Skeletal muscle tissue (tissue), 4 donors: Measurements from ENCODE around the gene TARBP2. TPM values are rescaled to one million over a fixed set of nuclear protein-coding genes. Genes with fewer than 3 reads are reported as not detected.
A peak's percentile ranks its signal among the peaks of the same experiment; 100 is the strongest.

ENCODE experiments used
- H3K27ac ChIP-seq: one replicate; pipeline ENCODE4 v1.7.0; 2013; ENCODE audit warnings: mild to moderate bottlenecking, low read depth, low read length, inconsistent platforms
- H3K27me3 ChIP-seq, 3 donors: one replicate each; pipeline ENCODE4 v1.7.0; 2013; ENCODE audit warnings: low read length in 3 of 3; ENCODE audit not compliant: control insufficient read depth in 3 of 3, insufficient read depth in 3 of 3
- H3K36me3 ChIP-seq, 3 donors: one replicate each; pipeline ENCODE4 v1.7.0; 2013; ENCODE audit warnings: low read length in 3 of 3; ENCODE audit not compliant: control insufficient read depth in 3 of 3, insufficient read depth in 3 of 3
- H3K4me1 ChIP-seq, 3 donors: one replicate each; pipeline ENCODE4 v1.7.0; 2013; ENCODE audit warnings: low read length in 3 of 3, mild to moderate bottlenecking in 3 of 3; ENCODE audit not compliant: control insufficient read depth in 3 of 3, insufficient read depth in 3 of 3
- H3K4me3 ChIP-seq, 3 donors: one replicate each; pipeline ENCODE4 v1.7.0; 2013; ENCODE audit warnings: low read length in 3 of 3
- H3K9ac ChIP-seq, 3 donors: one replicate each; pipeline ENCODE4 v1.7.0; 2013; ENCODE audit warnings: low read length in 3 of 3, mild to moderate bottlenecking in 3 of 3, moderate library complexity in 2 of 3, low read depth in 1 of 3
- H3K9me3 ChIP-seq, 3 donors: one replicate each; pipeline ENCODE4 v1.7.0; 2013; ENCODE audit warnings: low read length in 3 of 3; ENCODE audit not compliant: control insufficient read depth in 3 of 3
- total RNA-seq: library from RNA; depleted of rRNA; stranded (reverse); fragments of >200 nt; gene quantifications from one replicate; pipeline ENCODE4 v1.2.3, GENCODE V29; 2014
- donor health status: Osteomylitis.

The TARBP2 gene
- total RNA-seq, result 29.7 TPM

GRCh38 chr12:53500776-53501614, at the start of gene TARBP2:
TSS of gene TARBP2 (plus strand) at chr12:53501283. CDS start at chr12:53501409, 126 bp downstream.
- H3K27me3 ChIP-seq, result no peaks in the 10 kb centered on the region
- peak within 1 kb of the TSS; percentile 89 to 99 (median 95) for H3K9ac ChIP-seq
- peaks cover 38 to 58% (median 39%) of the 10 kb centered on the region in 3 donors for H3K4me1 ChIP-seq
- H3K36me3 ChIP-seq, result peaks cover 10 to 24% (median 15%) of the 10 kb centered on the region in 3 donors
- no peaks in the 10 kb centered on the region for H3K9me3 ChIP-seq
- peak within 1 kb of the TSS; percentile 97 for H3K27ac ChIP-seq
- peak within 1 kb of the TSS; percentile 86 to 96 (median 93) for H3K4me3 ChIP-seq

- Histone ChIP-seq H3K36me3 (peaks cover 19 to 29% (median 21%) of the 10 kb centered on the region in 3 donors), H3K4me1 (peaks cover 22 to 33% (median 26%) of the 10 kb centered on the region in 3 donors), H3K27me3 (no peaks in the 10 kb centered on the region)
These were observed 49.4 kb upstream of the TARBP2 start, which contains the start of gene PCBP2 for GRCh38 chr12:53451661-53452158. TSS of gene PCBP2 (plus strand) at chr12:53452102. CDS start at chr12:53454801, 2,699 bp downstream.

GRCh38 chr12:53452159-53453077, 48.7 kb upstream of the TARBP2 start:
- Histone ChIP-seq H3K4me3 (peak overlapping the region; percentile 79 to 83 (median 83)), H3K9ac (peak overlapping the region; percentile 94 to 97 (median 96)), H3K27me3 (no peaks in the 10 kb centered on the region), H3K9me3 (no peaks in the 10 kb centered on the region), H3K36me3 (peaks cover 25 to 36% (median 28%) of the 10 kb centered on the region in 3 donors), H3K4me1 (peaks cover 22 to 37% (median 28%) of the 10 kb centered on the region in 3 donors), H3K27ac (peak overlapping the region; percentile 98)

More at GRCh38 chr12:53451661-53452158, 49.4 kb upstream of the TARBP2 start, which contains the start of gene PCBP2:
- Histone ChIP-seq H3K4me3 (peak within 1 kb of the TSS; percentile 79 to 83 (median 83)), H3K9me3 (no peaks in the 10 kb centered on the region), H3K27ac (peak within 1 kb of the TSS; percentile 98), H3K9ac (peak within 1 kb of the TSS; percentile 94 to 97 (median 96))

- Histone ChIP-seq H3K27ac (peak overlapping the region; percentile 25), H3K36me3 (peaks cover 34 to 51% (median 44%) of the 10 kb centered on the region in 3 donors), H3K27me3 (no peaks in the 10 kb centered on the region), H3K9ac (peak overlapping the region; percentile 7 to 94 (median 54)), H3K9me3 (no peaks in the 10 kb centered on the region), H3K4me1 (peaks cover 24 to 43% (median 28%) of the 10 kb centered on the region in 3 donors), H3K4me3 (peak overlapping the region in 2 of 3 donors; percentile 43 to 79)
These were observed 47.0 kb upstream of the TARBP2 start for GRCh38 chr12:53453953-53454640.

GRCh38 chr12:53454707-53455106, 46.4 kb upstream of the TARBP2 start:
- Histone ChIP-seq H3K4me1 (peaks cover 28 to 46% (median 30%) of the 10 kb centered on the region in 3 donors), H3K4me3 (peak overlapping the region in 1 of 3 donors; percentile 43)

DNA sequence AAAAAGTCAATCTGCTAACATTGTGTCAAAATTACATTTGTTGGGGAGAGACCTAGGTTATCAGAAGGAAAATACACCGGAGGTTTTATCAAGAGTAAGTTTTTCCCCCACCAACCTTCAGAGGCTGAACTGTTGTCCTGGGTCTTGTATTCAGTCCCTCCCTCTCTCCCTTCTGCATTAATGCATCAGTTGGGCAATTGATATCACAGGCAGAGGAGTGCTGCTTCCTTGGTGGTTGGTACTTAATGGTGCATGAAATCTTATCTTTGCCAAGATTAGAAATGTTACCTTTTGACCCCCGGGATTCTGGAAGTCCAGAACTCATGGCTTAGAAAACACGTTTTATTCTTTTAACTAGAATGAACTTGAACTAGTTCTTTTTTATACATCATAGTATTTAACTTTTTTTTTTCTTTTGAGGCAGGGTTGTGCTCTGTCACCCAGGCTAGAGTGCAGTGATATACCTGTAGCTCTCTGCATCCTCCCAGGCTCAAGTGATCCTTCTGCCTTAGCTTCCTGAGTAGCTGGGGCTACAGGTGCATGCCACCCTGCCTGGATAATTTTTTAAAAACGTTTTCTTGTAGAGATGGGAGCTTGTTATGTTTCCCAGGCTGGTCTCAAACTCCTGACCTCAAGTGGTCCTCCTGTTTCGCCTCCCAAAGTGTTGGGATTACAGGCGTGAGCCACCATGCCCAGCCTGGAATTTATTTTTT, 44.3 kb upstream of the TARBP2 start:
- Histone ChIP-seq H3K27ac (no peak overlapping the region), H3K4me3 (no peak overlapping the region), H3K9ac (no peak overlapping the region), H3K9me3 (no peaks in the 10 kb centered on the region), H3K4me1 (peaks cover 46 to 63% (median 49%) of the 10 kb centered on the region in 3 donors), H3K27me3 (no peaks in the 10 kb centered on the region), H3K36me3 (peaks cover 53 to 74% (median 68%) of the 10 kb centered on the region in 3 donors)

More at GRCh38 chr12:53454707-53455106, 46.4 kb upstream of the TARBP2 start:
- Histone ChIP-seq H3K9ac (peak overlapping the region in 1 of 3 donors; percentile 94), H3K9me3 (no peaks in the 10 kb centered on the region), H3K36me3 (peaks cover 38 to 55% (median 49%) of the 10 kb centered on the region in 3 donors), H3K27ac (peak overlapping the region; percentile 25), H3K27me3 (no peaks in the 10 kb centered on the region)

DNA sequence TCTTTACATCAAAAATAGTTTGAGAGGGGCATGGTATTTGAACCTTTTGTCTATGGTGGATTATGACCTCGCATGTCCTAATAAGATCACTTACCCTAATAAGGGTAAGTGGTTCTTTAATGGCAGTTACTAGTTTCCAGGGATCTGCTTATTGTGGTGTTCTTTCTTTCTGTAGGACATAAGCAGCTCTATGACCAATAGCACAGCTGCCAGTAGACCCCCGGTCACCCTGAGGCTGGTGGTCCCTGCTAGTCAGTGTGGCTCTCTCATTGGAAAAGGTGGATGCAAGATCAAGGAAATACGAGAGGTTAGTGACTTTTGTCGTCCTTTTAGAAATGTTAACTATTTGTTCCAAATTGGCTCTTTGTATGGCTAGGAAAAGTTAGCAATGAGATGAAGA, 42.0 kb upstream of the TARBP2 start:
- H3K9me3 ChIP-seq, result no peaks in the 10 kb centered on the region
- H3K27me3 ChIP-seq, result no peaks in the 10 kb centered on the region
- H3K4me1 ChIP-seq, result peaks cover 56 to 74% (median 60%) of the 10 kb centered on the region in 3 donors
- no peak overlapping the region for H3K4me3 ChIP-seq
- peaks cover 72 to 93% (median 91%) of the 10 kb centered on the region in 3 donors for H3K36me3 ChIP-seq
- peak overlapping the region; percentile 32 for H3K27ac ChIP-seq
- no peak overlapping the region for H3K9ac ChIP-seq

GRCh38 chr12:53461059-53461458, 40.0 kb upstream of the TARBP2 start:
- Histone ChIP-seq H3K27me3 (no peaks in the 10 kb centered on the region), H3K9me3 (no peaks in the 10 kb centered on the region), H3K36me3 (peaks cover 76 to 92% (median 92%) of the 10 kb centered on the region in 3 donors), H3K4me1 (peaks cover 65 to 81% (median 65%) of the 10 kb centered on the region in 3 donors), H3K9ac (peak overlapping the region; percentile 58 to 63 (median 62)), H3K4me3 (peak overlapping the region in 2 of 3 donors; percentile 41 to 46), H3K27ac (peak overlapping the region; percentile 78)
